Naive thymus-derived CD4-positive, alpha-beta T cell (primary cell): ENCODE measurements around the gene TBC1D1. TPM values are rescaled to one million over a fixed set of nuclear protein-coding genes. Genes with fewer than 3 reads are reported as not detected.

ENCODE experiments used
- ATAC-seq: fragments of 150-1000 bp; cut with Tn5 transposase; 2 replicates; pipeline ENCODE4 v1.10.0; 2021; ENCODE audit warnings: mild to moderate bottlenecking, moderate library complexity
- CTCF ChIA-PET: fragments of 350-600 bp; sonication (Branson Sonifier 250); formaldehyde crosslinking; loops from one replicate; lab custom pipeline; 2021; ENCODE audit warnings: antibody characterized with exemption; lab: Charles Lee
- POLR2A ChIA-PET: fragments of 350-600 bp; sonication (Branson Sonifier 250); formaldehyde crosslinking; loops from one replicate; lab custom pipeline; 2021; ENCODE audit warnings: antibody characterized with exemption, inconsistent platforms; lab: Charles Lee
- DNase-seq, 9 donors: peaks; one replicate each; pipeline versions ENCODE4 v3.0.0 to v3.0.0-alpha.2; 2020 to 2022; ENCODE audit warnings: mixed read lengths in 1 of 9
- H3K27ac ChIP-seq: one replicate; pipeline ENCODE4 v1.7.0; 2013; ENCODE audit warnings: mild to moderate bottlenecking, low read depth, low read length, moderate library complexity
- H3K27me3 ChIP-seq, 2 donors: one replicate each; pipeline ENCODE4 v1.7.0; 2013; ENCODE audit warnings: low read length in 2 of 2, mild to moderate bottlenecking in 2 of 2, moderate library complexity in 2 of 2; ENCODE audit not compliant: control insufficient read depth in 2 of 2, insufficient read depth in 2 of 2
- H3K36me3 ChIP-seq, 3 experiments: 1 replicate in 2 of 3; 2 replicates in 1 of 3; pipeline ENCODE4 v1.7.0; 2013; ENCODE audit warnings: low read length in 3 of 3, mild to moderate bottlenecking in 3 of 3, moderate library complexity in 1 of 3; ENCODE audit not compliant: insufficient read depth in 3 of 3, control insufficient read depth in 2 of 3
- H3K4me1 ChIP-seq, 2 donors: one replicate each; pipeline ENCODE4 v1.7.0; 2013; ENCODE audit warnings: low read length in 2 of 2, mild to moderate bottlenecking in 2 of 2, moderate library complexity in 1 of 2; ENCODE audit not compliant: control insufficient read depth in 2 of 2, insufficient read depth in 2 of 2
- H3K4me3 ChIP-seq: 2 replicates; pipeline ENCODE4 v1.7.0; 2013; ENCODE audit warnings: mild to moderate bottlenecking, low read length
- H3K9me3 ChIP-seq, 3 experiments: 1 replicate in 2 of 3; 2 replicates in 1 of 3; pipeline ENCODE4 v1.7.0; 2013; ENCODE audit warnings: low read length in 3 of 3; ENCODE audit not compliant: control insufficient read depth in 2 of 3
- H3K27ac Mint-ChIP-seq, 9 donors: one replicate each; pipeline ENCODE4 v1.8.0; 2020 to 2022; ENCODE audit warnings: mixed read lengths in 9 of 9, mild to moderate bottlenecking in 8 of 9, moderate library complexity in 5 of 9, inconsistent platforms in 2 of 9
- H3K27me3 Mint-ChIP-seq, 5 donors: one replicate each; pipeline ENCODE4 v1.8.0; 2021 to 2022; ENCODE audit warnings: mixed read lengths in 5 of 5, mild to moderate bottlenecking in 1 of 5
- H3K36me3 Mint-ChIP-seq, 5 donors: one replicate each; pipeline ENCODE4 v1.8.0; 2020 to 2022; ENCODE audit warnings: mixed read lengths in 5 of 5, mild to moderate bottlenecking in 3 of 5, inconsistent platforms in 1 of 5
- H3K4me1 Mint-ChIP-seq, 7 donors: one replicate each; pipeline ENCODE4 v1.8.0; 2020 to 2022; ENCODE audit warnings: mixed read lengths in 7 of 7, mild to moderate bottlenecking in 3 of 7, inconsistent platforms in 1 of 7
- H3K4me3 Mint-ChIP-seq, 10 donors: one replicate each; pipeline ENCODE4 v1.8.0; 2020 to 2022; ENCODE audit warnings: mild to moderate bottlenecking in 10 of 10, mixed read lengths in 10 of 10, moderate library complexity in 6 of 10, inconsistent platforms in 2 of 10
- H3K9me3 Mint-ChIP-seq, 11 donors: one replicate each; pipeline ENCODE4 v1.8.0; 2020 to 2022; ENCODE audit warnings: mixed read lengths in 11 of 11, mild to moderate bottlenecking in 4 of 11, inconsistent platforms in 1 of 11, moderate library complexity in 1 of 11
- intact Hi-C, 2 donors: fragments of 100-400 bp; cut with micrococcal nuclease; formaldehyde crosslinking; loops; one replicate each; pipeline ENCODE4 v1.15.1; 2023
- polyA plus RNA-seq, 2 donors: library from polyadenylated mRNA; unstranded; fragments of 300-500 nt; fragmentation: Illumina TruSeq; gene quantifications; one replicate each; pipeline ENCODE4 v1.2.3, GENCODE V29; 2021
- total RNA-seq, 6 experiments: library from RNA in 5 of 6; stranded (reverse) in 5 of 6; gene quantifications; 1 replicate in 5 of 6; 2 replicates in 1 of 6; pipeline ENCODE4 v1.2.3 and lab custom pipeline; 2021 to 2026

TBC1D1 gene
- total and polyA plus RNA-seq, 7 experiments from 2014 or later = 19.4 to 66.8 (median 46.9) TPM

DNA sequence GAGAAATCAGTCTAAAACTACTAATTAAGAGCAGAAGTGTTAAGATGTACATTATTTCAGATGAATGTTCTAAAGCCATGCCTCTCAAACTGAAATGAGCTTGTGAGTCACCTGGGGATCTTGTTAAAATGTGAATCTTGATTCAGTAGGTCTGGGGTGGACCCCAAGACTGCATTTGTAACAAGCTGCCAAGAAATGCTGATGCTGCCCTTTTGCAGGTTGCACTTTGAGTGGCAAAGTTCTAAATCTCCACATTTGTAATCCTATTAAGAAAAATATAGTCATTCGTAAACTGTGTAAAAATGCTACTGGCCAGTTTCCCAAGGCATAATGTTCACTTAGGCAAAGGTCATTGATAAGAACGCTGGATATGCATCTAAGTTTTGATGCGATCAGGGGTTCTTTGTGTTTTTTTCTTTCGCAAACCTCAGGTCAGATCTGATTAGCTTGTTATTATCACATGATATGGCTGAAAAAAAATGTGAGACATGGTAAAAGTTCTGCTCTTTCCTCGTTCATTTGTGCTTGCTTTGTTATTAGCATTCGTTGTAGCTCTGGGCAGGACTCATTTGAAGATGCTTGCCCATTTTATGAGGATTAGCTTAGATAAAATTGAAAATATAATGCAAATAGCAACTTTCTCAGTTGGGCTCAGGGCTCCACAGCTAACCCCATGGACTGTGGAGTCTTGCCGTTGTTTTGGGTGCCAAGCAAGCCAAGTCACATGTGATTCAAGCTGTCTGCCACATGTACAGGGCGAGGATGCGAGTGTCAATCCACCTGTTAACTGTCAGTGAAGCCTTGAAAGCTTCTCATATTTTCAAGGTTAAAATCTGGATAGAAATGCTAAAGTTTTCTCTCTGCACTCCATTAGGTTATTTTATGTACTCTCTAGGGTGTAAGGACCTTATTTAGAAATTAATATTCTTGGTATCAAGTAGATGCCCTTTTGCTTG is 12.1 kb downstream of the TBC1D1 start:
- intact Hi-C loops = no loop called here
- H3K4me1 ChIP-seq = peaks cover 0 to 15% of the 10 kb centered on the region in 2 donors
- H3K27ac Mint-ChIP-seq = peak overlapping the region in 3 of 9 donors; percentile 8 to 36 (median 11)
- H3K36me3 Mint-ChIP-seq = peaks cover 21 to 58% (median 42%) of the 10 kb centered on the region in 5 donors
- peaks cover 18 to 88% (median 73%) of the 10 kb centered on the region in 7 donors for H3K4me1 Mint-ChIP-seq
- H3K4me3 ChIP-seq = no peak overlapping the region
- DNase-seq = no peak
- no peaks in the 10 kb centered on the region for H3K27me3 Mint-ChIP-seq
- H3K27me3 ChIP-seq = no peaks in the 10 kb centered on the region
- H3K36me3 ChIP-seq = peaks cover 4 to 16% (median 5%) of the 10 kb centered on the region in 3 experiments
- ChIA-PET POLR2A (no interaction called here), CTCF (interaction anchor here (0.5 kb wide), 1 partner anchor 879 kb away, joined by 3 read pairs; no protein-coding TSS in a partner anchor)
- H3K9me3 Mint-ChIP-seq = peaks cover 0 to 3% (median 0%) of the 10 kb centered on the region in 11 donors
- peak overlapping the region in 3 of 10 donors; percentile 17 to 40 (median 35) for H3K4me3 Mint-ChIP-seq
- no peaks in the 10 kb centered on the region for H3K9me3 ChIP-seq
- no peak overlapping the region for H3K27ac ChIP-seq
- ATAC-seq = no peak

DNA sequence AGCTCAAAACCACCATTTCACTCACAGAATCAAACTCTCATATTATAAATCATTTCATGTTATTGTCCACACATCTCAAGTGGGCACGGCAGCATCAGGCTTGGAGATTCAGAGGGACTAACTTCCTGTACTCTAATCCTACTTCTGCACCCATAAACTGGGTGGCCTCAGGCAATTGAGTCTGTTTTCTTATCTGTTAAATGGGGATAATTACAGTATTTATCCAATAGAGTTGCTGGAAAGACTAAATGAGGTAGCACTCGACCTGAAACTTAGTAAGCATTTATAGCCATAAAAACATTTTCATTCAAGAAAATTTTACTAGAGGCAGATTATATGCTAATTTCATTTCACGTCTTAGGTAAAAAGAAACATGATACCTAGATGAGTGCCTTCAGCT is 13.0 kb downstream of the TBC1D1 start:
- Histone ChIP-seq H3K36me3 (peaks cover 4 to 16% (median 5%) of the 10 kb centered on the region in 3 experiments), H3K27me3 (no peaks in the 10 kb centered on the region), H3K27ac (no peak overlapping the region), H3K4me1 (peaks cover 0 to 15% of the 10 kb centered on the region in 2 donors), H3K9me3 (no peaks in the 10 kb centered on the region), H3K4me3 (no peak overlapping the region)
- H3K27me3 Mint-ChIP-seq = no peaks in the 10 kb centered on the region
- intact Hi-C loops = no loop called here
- DNase-seq (no peak), ATAC-seq (no peak)
- peaks cover 21 to 54% (median 39%) of the 10 kb centered on the region in 5 donors for H3K36me3 Mint-ChIP-seq
- peak overlapping the region in 3 of 10 donors; percentile 10 to 35 (median 17) for H3K4me3 Mint-ChIP-seq
- H3K9me3 Mint-ChIP-seq = peaks cover 0 to 3% (median 0%) of the 10 kb centered on the region in 11 donors
- peaks cover 12 to 88% (median 72%) of the 10 kb centered on the region in 7 donors for H3K4me1 Mint-ChIP-seq
- POLR2A ChIA-PET = no interaction called here
- H3K27ac Mint-ChIP-seq = peak overlapping the region in 2 of 9 donors; percentile 8 to 36
- CTCF ChIA-PET = no interaction called here

DNA sequence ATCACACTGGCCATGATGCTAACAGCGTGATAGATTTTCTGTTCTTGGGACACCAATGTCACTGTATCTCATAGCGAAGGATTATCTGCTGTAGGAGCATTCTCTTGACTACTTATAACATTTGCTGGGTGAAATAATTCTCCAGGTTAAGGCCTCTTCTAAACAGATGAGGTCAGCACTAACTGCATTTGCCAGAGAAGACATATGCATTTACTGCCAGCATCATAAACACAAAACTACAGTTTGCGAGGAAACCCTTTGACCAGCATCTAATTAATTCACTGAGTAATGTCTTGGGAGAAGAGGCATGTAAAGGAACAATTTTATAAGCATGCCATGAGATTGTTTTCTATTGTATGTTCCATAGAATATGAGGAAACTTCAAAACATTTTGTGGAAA is 13.9 kb downstream of the TBC1D1 start:
- no peaks in the 10 kb centered on the region for H3K9me3 Mint-ChIP-seq
- no peaks in the 10 kb centered on the region for H3K9me3 ChIP-seq
- H3K4me3 ChIP-seq = no peak overlapping the region
- ChIA-PET POLR2A (no interaction called here), CTCF (interaction anchor here (0.6 kb wide), 1 partner anchor 9 kb away, joined by 4 read pairs; no protein-coding TSS in a partner anchor)
- H3K4me3 Mint-ChIP-seq = no peak overlapping the region
- peaks cover 7 to 87% (median 69%) of the 10 kb centered on the region in 7 donors for H3K4me1 Mint-ChIP-seq
- no peak overlapping the region for H3K27ac Mint-ChIP-seq
- peaks cover 4 to 16% (median 5%) of the 10 kb centered on the region in 3 experiments for H3K36me3 ChIP-seq
- peaks cover 16 to 52% (median 30%) of the 10 kb centered on the region in 5 donors for H3K36me3 Mint-ChIP-seq
- no peaks in the 10 kb centered on the region for H3K27me3 ChIP-seq
- ATAC-seq (no peak), DNase-seq (no peak)
- peaks cover 0 to 15% of the 10 kb centered on the region in 2 donors for H3K4me1 ChIP-seq
- intact Hi-C loops = no loop called here
- no peaks in the 10 kb centered on the region for H3K27me3 Mint-ChIP-seq
- H3K27ac ChIP-seq = no peak overlapping the region

DNA sequence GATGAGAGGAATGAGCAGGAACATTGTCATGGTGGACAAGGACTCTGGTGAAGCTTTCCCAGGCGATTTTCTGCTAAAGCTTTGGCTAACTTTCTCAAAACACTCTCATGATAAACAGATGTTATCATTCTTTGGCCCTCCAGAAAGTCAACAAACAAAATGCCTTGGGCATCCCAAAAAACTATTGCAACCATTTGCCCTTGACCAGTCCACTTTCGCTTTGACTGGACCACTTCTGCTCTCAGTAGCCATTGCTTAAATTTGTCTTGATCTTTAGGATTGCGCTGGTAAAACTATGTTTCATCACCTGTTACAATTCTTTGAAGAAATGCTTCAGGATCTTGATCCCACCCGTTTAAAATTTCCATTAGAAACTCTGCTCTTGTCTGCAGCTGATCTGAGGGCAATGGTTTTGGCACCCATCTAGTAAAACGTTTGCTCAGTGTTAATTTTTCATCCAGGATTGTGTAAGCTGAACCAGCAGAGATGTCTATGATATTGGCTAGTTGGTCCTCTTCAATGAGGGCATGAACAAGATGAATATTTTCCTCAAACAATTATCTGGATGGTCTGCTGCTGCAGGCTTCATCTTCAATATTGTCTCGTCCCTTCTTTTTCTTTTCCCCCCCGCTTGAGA is 14.8 kb downstream of the TBC1D1 start:
- intact Hi-C loops = no loop called here
- Histone ChIP-seq H3K36me3 (peaks cover 4 to 16% (median 5%) of the 10 kb centered on the region in 3 experiments), H3K4me1 (peaks cover 0 to 15% of the 10 kb centered on the region in 2 donors), H3K4me3 (no peak overlapping the region), H3K9me3 (no peaks in the 10 kb centered on the region), H3K27me3 (no peaks in the 10 kb centered on the region), H3K27ac (no peak overlapping the region)
- POLR2A ChIA-PET = no interaction called here
- Mint-ChIP-seq H3K27ac (peak overlapping the region in 1 of 9 donors; percentile 29), H3K9me3 (no peaks in the 10 kb centered on the region), H3K36me3 (peaks cover 16 to 46% (median 30%) of the 10 kb centered on the region in 5 donors), H3K27me3 (no peaks in the 10 kb centered on the region), H3K4me1 (peaks cover 7 to 84% (median 62%) of the 10 kb centered on the region in 7 donors), H3K4me3 (peak overlapping the region in 2 of 10 donors; percentile 3 to 39)
- DNase-seq (no peak), ATAC-seq (no peak)
- CTCF ChIA-PET = no interaction called here

DNA sequence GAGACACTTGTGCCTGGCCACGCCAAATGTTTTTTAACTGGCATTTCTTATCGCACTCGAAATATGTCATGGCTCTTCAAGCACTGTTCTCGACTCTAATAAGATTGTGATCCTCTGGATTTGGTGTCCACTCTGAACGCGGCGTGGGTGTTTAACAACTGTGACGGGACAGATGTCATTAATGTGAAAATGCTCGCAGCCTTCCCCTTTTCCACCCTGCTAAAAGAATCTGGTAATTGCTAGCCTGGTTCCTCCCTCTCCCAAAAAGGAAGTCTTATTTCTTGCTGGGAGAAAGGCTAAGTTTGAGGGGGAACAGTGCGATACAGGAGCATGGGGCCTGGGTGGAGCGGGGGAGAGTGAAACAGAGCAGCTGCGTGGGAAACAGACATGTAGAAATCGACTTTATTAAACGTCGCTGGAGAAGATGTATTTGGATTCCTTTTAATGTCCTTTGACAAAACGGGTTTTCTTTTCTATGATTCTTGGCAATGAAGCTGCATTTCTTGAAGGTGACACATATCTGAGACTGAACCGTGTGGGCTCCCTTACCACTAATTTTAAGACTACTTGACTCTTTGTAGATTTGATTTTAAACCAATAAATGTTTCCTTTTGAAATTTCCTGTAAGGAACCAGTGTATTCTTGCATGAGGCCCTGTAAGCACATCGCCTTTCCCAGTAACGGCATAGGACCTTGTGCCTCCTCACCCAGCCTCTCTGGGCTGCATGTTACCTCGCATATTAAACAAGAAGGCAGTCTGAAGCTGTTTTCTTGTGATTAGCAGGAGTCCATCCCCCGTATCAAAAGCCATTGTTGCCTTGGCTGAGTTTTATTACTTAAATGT is 17.8 kb downstream of the TBC1D1 start:
- no peaks in the 10 kb centered on the region for H3K36me3 ChIP-seq
- ATAC-seq (no peak), DNase-seq (no peak)
- no peaks in the 10 kb centered on the region for H3K27me3 Mint-ChIP-seq
- H3K27ac ChIP-seq = no peak overlapping the region
- H3K4me3 ChIP-seq = no peak overlapping the region
- no peaks in the 10 kb centered on the region for H3K9me3 ChIP-seq
- intact Hi-C loops = loop anchor here in 1 of 2 donors (1.0 kb wide), 1 partner anchor 14 kb away; no protein-coding TSS in a partner anchor
- peaks cover 6 to 80% (median 53%) of the 10 kb centered on the region in 7 donors for H3K4me1 Mint-ChIP-seq
- no peak overlapping the region for H3K4me3 Mint-ChIP-seq
- no peaks in the 10 kb centered on the region for H3K27me3 ChIP-seq
- peaks cover 0 to 5% of the 10 kb centered on the region in 2 donors for H3K4me1 ChIP-seq
- H3K9me3 Mint-ChIP-seq = no peaks in the 10 kb centered on the region
- CTCF ChIA-PET = no interaction called here
- POLR2A ChIA-PET = no interaction called here
- H3K36me3 Mint-ChIP-seq = peaks cover 10 to 42% (median 17%) of the 10 kb centered on the region in 5 donors
- H3K27ac Mint-ChIP-seq = no peak overlapping the region
